GM10248 (cell line): ENCODE data around the gene P2RY2.
"Not testable (repeated sequence)": the region's sequence is repeated elsewhere in the genome, so short reads cannot be mapped to it uniquely, and the experiment has no call there.

Experiments used
- CTCF ChIA-PET: fragments of 300-600 bp; sonication (Branson Sonifier 250); formaldehyde crosslinking; extraction: SDS; loops from one replicate; lab custom pipeline; 2021; ENCODE audit warnings: antibody characterized with exemption; lab: Yijun Ruan, JAX
- POLR2A ChIA-PET: fragments of 350-650 bp; sonication (Branson Sonifier 250); formaldehyde crosslinking; extraction: SDS; loops from one replicate; lab custom pipeline; 2020; ENCODE audit warnings: antibody characterized with exemption; lab: Yijun Ruan, JAX
- DNase-seq: peaks from one replicate; pipeline ENCODE4 v3.0.0; 2012; ENCODE audit errors: extremely low spot score
- CTCF ChIP-seq: IDR thresholded peaks from 2 replicates; pipeline ENCODE4 v1.5.1; 2012; ENCODE audit warnings: mild to moderate bottlenecking, low read depth; ENCODE audit errors: extremely low read depth, missing control alignments, control extremely low read depth

P2RY2 gene

GRCh38 chr11:73227571-73228211 is 9.6 kb downstream of the P2RY2 start:
- CTCF ChIA-PET = interaction anchor here (1.6 to 3.1 kb wide), 3 partner anchors 9 to 62 kb away, joined by 4 to 8 read pairs (median 6); no protein-coding TSS in a partner anchor

GRCh38 chr11:73228268-73229134 is 10.4 kb downstream of the P2RY2 start:
- no peak for TF ChIP-seq CTCF
- DNase-seq = no peak
- ChIA-PET POLR2A (no interaction called here), CTCF (interaction anchor here (1.6 to 3.1 kb wide), 4 partner anchors 8 to 61 kb away, joined by 4 to 8 read pairs (median 6); no protein-coding TSS in a partner anchor)

More at GRCh38 chr11:73227571-73228211, 9.6 kb downstream of the P2RY2 start:
- POLR2A ChIA-PET = no interaction called here
- no peak for TF ChIP-seq CTCF
- DNase-seq = no peak

GRCh38 chr11:73229321-73229895 is 11.3 kb downstream of the P2RY2 start:
- TF ChIP-seq CTCF = no peak
- POLR2A ChIA-PET = interaction anchor here (0.5 kb wide), 1 partner anchor 71 kb away, joined by 6 read pairs; no protein-coding TSS in a partner anchor
- CTCF ChIA-PET = interaction anchor here (1.6 to 3.1 kb wide), 3 partner anchors 8 to 51 kb away, joined by 6 to 8 read pairs (median 6); no protein-coding TSS in a partner anchor
- DNase-seq = no peak

- POLR2A ChIA-PET = interaction anchor here (0.6 kb wide), 1 partner anchor 47 kb away, joined by 3 read pairs; no protein-coding TSS in a partner anchor
- DNase-seq = no peak
- CTCF ChIA-PET = interaction anchor here (1.7 to 3.1 kb wide), 2 partner anchors 17 to 51 kb away, joined by 6 to 8 read pairs; no protein-coding TSS in a partner anchor
- TF ChIP-seq CTCF = no peak
These were observed 12.1 kb downstream of the P2RY2 start for GRCh38 chr11:73229896-73230875.

GRCh38 chr11:73230931-73231330 is 12.8 kb downstream of the P2RY2 start:
- no peak for TF ChIP-seq CTCF
- DNase-seq = no peak
- POLR2A ChIA-PET = no interaction called here
- CTCF ChIA-PET = interaction anchor here (6.5 kb wide), 1 partner anchor 13 kb away, joined by 41 read pairs; no protein-coding TSS in a partner anchor

- DNase-seq, POLR2A ChIA-PET: not testable (repeated sequence)
- CTCF ChIA-PET = interaction anchor here (2.5 to 6.6 kb wide), 3 partner anchors 11 to 55 kb away, joined by 11 to 90 read pairs (median 41); no protein-coding TSS in a partner anchor
These were observed 14.4 kb downstream of the P2RY2 start for GRCh38 chr11:73232487-73232886.
